HG02981 (cell line): ENCODE data around the gene BRD4.

Source experiments
- ATAC-seq: cut with Tn5 transposase; IDR thresholded peaks from one replicate; pipeline ENCODE4 v1.9.1; 2021; ENCODE audit warnings: mild to moderate bottlenecking, moderate library complexity; ENCODE audit not compliant: unreplicated experiment

The BRD4 gene

GRCh38 chr19:15268192-15268927 is 64.0 kb downstream of the BRD4 start:
- no peak for ATAC-seq

DNA sequence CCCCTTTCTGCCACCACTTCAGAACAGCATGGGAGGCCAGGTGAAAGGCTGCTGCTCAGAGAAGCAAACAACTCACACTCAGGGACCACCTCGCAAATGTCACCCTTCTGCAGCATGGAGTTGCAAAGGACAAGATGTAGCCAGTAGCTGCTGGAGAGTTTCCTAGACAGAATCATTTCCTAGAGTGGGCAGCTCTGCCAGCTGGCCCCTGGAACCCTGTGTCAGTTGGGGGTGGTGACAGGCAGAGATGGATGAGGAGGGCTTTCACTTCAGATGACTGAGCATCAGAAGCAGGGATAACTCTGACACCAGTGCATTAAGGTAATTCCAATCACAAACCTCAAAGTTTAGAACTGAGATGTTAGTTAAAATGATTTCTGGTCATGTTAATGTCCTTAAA is 65.7 kb downstream of the BRD4 start:
- no peak for ATAC-seq

DNA sequence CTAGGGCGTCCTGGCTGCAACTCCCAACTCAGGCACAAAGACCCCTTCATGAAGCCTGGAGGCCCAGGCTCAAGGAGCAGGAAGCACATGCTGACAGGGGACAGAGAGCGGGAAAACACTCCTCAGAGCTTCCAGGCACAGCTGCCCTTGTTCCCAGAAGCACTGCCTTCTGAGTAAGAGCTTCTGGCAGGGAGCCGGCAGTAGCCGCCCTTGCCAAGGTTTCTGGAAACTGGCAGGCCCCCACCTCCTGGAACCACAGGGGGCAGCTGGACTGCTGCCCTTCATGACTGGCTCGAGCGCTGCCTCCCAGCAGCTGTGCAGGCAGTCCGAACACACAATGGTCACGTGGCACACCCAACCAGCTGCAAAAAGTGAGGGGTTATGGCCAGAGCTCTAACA is 66.5 kb downstream of the BRD4 start:
- no peak for ATAC-seq

DNA sequence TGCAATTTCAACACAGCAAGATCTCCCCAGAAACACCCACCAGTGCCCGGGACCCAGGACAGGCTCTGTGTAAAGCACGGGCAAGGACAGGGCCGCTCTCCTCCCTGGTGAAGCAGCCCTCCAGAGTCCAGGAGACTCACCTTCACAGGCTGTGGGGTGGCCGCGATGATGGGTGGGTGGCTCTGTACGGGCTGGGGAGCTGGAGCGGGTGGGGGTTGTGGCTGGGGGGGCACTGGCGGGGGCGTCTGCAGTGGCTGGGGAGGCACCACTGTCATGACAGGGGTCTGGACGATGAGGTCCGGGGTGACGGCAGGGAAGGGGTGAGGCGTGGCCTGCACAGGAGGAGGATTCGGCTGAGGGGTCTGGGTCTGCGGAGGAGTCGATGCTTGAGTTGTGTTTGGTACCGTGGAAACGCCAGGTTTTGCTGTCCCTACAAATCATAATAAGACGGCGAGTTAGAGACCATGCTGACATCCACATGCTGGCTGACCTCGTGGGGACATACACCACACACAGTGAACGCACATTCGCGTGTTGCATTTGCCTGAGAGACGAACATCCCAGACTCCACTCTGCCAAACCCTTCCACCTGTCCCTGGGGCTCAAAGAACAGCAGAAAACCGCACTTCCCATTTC is 67.0 kb downstream of the BRD4 start:
- ATAC-seq: no peak

DNA sequence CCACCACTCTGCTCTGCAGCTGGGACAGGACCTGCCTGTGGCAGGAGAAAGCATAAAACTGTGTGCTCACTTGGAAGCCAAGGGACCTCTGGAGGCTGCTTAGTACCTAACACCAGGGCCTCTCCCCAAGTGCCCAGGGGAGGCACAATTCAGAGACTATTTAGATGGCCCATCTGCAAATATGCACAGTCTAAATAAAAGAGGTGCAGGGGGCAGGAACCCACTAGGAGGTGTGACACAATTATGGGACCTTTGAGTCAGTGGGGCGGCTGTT is 67.5 kb downstream of the BRD4 start:
- ATAC-seq: no peak

- no peak for ATAC-seq
Measured at GRCh38 chr19:15264061-15264932, 68.0 kb downstream of the BRD4 start.

DNA sequence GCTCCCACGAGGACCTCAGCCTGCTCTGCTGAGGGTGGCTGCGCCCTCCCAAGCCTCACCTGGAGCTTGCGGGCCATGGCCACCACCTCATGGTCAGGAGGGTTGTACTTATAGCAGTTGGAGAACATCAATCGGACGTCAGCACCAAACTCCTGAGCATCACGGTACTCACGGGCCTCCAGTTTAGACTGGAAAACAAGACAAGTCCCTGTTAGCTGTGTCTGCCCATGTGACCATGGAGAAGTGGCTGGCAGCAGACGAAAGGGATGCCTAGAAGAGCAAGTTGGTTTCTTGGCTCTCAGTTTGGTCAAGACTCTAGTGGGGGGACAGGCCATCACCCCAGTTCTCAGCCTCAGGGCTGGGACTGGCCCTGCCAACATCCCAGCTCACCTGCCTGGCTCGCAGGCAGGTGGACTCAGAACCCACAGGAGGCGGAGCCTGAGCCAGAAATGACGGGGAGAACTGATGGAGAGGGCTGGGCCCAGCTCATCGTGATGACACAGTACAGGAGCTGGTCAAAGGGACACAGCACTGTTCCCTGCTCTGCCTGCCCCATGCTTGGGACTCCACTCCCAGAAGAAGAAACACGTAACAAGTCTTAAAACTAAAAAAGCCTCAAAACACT is 68.9 kb downstream of the BRD4 start:
- no peak for ATAC-seq

- ATAC-seq: no peak
Measured at GRCh38 chr19:15262011-15262410, 70.3 kb downstream of the BRD4 start.

- ATAC-seq: no peak
Measured at GRCh38 chr19:15260939-15261338, 71.4 kb downstream of the BRD4 start.

DNA sequence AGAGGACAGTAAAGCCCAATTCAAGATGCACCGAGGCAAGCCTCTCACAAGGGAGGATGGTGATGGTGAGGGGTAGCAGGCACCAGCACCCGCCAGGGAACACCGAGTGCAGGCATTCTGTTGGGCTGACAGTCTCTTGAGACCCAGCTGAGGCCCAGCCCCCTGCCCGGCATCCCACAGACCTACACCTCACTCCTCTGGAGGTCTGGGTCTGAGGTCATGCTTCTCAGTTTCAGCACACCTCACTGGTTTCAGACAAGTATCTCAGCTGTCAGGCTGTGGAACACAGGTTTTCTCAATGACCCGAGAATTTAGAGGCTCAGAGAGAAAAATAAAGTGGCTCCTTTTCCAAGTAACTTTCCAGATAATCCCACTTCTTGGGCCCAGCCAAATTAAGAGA is 72.4 kb downstream of the BRD4 start:
- ATAC-seq: no peak

DNA sequence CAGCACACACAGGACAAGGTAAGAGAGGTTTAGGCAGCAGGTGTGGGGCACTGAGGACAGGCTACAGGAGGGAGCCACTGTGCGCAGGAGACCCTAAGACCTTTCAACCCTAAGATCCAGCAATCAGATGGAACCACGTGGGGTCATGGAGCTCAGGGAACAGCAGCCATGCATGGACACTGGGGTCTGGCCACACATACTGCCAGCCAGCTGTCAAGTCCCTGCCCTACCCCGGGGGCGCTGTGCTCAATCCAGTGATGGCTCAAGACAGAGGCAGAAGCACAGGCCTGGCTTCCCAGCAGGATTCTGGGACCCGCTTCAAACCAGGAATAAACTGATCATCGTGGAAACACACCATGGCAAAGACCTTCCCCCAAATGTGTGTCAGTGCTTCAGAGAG is 74.6 kb downstream of the BRD4 start:
- ATAC-seq: no peak

- no peak for ATAC-seq
Measured at GRCh38 chr19:15256708-15257331, 75.5 kb downstream of the BRD4 start.

DNA sequence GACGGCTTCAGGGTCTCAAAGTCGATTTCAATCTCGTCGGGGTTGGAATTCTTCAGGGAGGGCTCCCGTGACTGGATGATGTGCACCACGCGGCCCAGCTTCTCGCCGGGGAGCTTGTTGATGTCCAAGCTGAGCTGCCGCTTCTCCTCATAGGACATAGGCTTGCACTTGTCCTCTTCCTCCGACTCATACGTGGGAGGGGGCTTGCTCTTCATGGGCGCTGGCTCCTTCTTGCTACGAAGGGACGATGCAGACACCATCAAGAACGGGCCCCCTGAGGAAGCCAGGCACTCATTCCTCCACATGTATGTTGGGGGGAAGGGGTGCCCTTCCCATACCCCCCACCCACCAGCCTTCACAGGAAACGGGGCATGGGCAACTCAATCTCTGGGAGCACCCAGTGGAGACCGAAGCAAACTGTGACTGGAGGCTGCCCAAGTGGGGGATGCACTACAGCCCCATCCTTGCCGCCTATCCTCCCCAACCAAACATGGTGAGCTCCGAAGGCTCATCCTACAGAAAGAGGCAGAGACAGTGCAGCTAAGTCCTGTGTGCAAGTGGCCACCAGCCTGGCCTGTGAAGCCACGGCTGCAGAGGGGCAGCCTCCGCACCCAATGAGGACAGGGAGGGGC is 76.9 kb downstream of the BRD4 start:
- ATAC-seq: no peak

DNA sequence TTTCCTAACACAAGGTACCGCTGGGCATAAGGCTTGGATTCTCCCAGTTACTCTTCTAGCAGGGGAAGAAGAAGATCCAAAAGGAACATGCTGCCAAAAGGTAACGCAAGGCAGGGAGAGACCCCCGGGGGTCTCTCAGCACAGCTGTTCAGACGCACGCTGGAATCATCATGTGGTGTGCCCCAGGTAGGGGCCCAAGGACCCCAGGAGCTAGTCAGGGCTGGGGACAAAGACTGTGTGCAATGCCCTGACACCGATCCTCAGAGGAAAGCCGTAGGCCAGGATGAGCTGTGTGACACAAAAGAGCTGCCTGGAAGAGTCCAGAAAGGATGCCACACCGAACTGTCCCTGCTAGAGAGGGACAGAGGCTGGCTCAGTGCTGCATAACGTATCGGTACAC is 77.8 kb downstream of the BRD4 start:
- no peak for ATAC-seq

GRCh38 chr19:15253513-15253912 is 78.8 kb downstream of the BRD4 start:
- ATAC-seq: no peak

GRCh38 chr19:15253061-15253460 is 79.3 kb downstream of the BRD4 start:
- ATAC-seq: no peak

GRCh38 chr19:15252398-15253018 is 79.8 kb downstream of the BRD4 start:
- ATAC-seq: no peak

GRCh38 chr19:15251749-15252397 is 80.5 kb downstream of the BRD4 start:
- no peak for ATAC-seq

GRCh38 chr19:15251010-15251748 is 81.2 kb downstream of the BRD4 start:
- no peak for ATAC-seq
